ENCODE data around the gene HOXC5. TPM values are rescaled to one million over a fixed set of nuclear protein-coding genes. Genes with fewer than 3 reads are reported as not detected.

The HOXC5 gene
- total RNA-seq, 1 experiment from 2014 or later = not detected

DNA sequence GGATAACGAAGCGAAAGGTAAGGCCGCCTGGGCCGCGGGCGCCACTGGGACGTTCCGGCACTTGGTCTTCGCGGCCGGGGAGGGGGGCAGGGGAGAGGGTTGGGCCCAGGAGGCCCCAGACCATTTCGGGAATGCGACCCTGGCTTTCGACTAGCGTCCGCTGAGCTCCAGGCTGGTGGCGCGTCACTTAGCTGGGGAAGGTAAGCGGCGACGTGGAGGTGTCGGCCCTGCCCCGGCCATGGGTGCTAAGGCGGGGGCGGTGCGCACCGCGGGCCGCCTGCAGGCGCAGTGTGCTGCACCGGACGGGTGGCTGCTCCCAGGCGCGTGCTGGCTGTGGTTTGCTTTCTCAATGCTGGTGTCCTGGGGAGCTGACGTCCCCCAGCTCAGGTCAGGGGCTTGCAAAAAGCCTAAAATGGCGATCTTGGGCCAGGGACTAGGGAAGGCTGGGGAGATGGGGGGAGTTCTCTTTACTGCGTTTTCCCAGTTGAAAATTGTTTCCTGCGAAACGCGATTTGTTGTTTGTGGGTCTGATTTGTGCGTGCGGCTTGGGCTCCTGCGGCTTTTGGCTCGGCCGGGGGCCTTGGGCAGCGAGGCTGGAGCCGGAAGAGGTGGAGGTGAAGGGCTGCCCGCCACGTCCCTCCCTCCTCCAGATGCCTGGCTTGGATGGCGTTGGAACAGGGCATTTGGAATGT is 46.7 kb upstream of the HOXC5 start:
- DNase-seq = peak; percentile 65
- H4K8ac ChIP-seq (replicated peaks; ENCODE audit: insufficient read length, low read depth, low read length) = no peak overlapping the region
- no peak overlapping the region for H3K9ac ChIP-seq (ENCODE audit: extremely low read depth, insufficient read length, low read length)
- no CpG with 5 or more reads among the region's 50 CpGs for WGBS (ENCODE audit: extremely low coverage, insufficient read length, low lambda C conversion rate)
- H2BK12ac ChIP-seq (ENCODE audit: insufficient read length, low read depth, low read length) = no peak overlapping the region
- H3K56ac ChIP-seq (ENCODE audit: insufficient read length, low read depth, low read length) = no peak overlapping the region
- no peaks in the 10 kb centered on the region for H3K79me2 ChIP-seq (ENCODE audit: insufficient read depth, low read length)
- no peak overlapping the region for H3K18ac ChIP-seq (ENCODE audit: insufficient read length, low read depth, low read length)
- H2AK5ac ChIP-seq (ENCODE audit: insufficient read length, low read length) = no peak overlapping the region
- no peaks in the 10 kb centered on the region; a peak in 2 of 7 replicates for H3K36me3 Mint-ChIP-seq (ENCODE audit: insufficient read depth in 1 of 3, low read depth in 3 of 3)
- H2AFZ ChIP-seq (ENCODE audit: low read length) = no peak overlapping the region
- H3K4me3 Mint-ChIP-seq = peak overlapping the region in 1 of 2 experiments; percentile 60; a peak in 2 of 5 replicates
- H3K4me1 ChIP-seq (ENCODE audit: insufficient read depth, low read length) = no peaks in the 10 kb centered on the region
- H3T11ph ChIP-seq (ENCODE audit: low read length) = no peak overlapping the region
- H2BK120ac ChIP-seq (ENCODE audit: low read depth, low read length, poor library complexity, severe bottlenecking) = no peak overlapping the region
- H3K27ac Mint-ChIP-seq = no peak overlapping the region
- H3K9me3 Mint-ChIP-seq = peaks cover 3 to 11% of the 10 kb centered on the region in 2 experiments; a peak in 4 of 5 replicates
- H3K23me2 ChIP-seq (ENCODE audit: insufficient read length, low read depth, low read length, poor library complexity, severe bottlenecking) = no peaks in the 10 kb centered on the region
- H3K27ac ChIP-seq (ENCODE audit: insufficient read length, low read depth, low read length) = no peak overlapping the region
- no peak overlapping the region for H3K23ac ChIP-seq (ENCODE audit: insufficient read length, low read depth, low read length)
- H4K5ac ChIP-seq (ENCODE audit: insufficient read length, low read depth, low read length) = no peak overlapping the region
- H3K4ac ChIP-seq (ENCODE audit: low read depth, low read length) = no peak overlapping the region
- no peak overlapping the region for H4K91ac ChIP-seq (ENCODE audit: insufficient read length, low read depth, low read length)
- peaks cover 96% of the 10 kb centered on the region for H3K27me3 ChIP-seq (ENCODE audit: insufficient read depth, low read length)
- no peaks in the 10 kb centered on the region for H4K20me1 ChIP-seq (ENCODE audit: control insufficient read depth, insufficient read depth, insufficient read length)
- no peaks in the 10 kb centered on the region for H3K9me3 ChIP-seq (ENCODE audit: control insufficient read depth, low read depth, low read length)
- H3K79me1 ChIP-seq (ENCODE audit: insufficient read depth, low read depth, low read length, poor library complexity, severe bottlenecking) = no peaks in the 10 kb centered on the region
- TF ChIP-seq, protein P1, sequence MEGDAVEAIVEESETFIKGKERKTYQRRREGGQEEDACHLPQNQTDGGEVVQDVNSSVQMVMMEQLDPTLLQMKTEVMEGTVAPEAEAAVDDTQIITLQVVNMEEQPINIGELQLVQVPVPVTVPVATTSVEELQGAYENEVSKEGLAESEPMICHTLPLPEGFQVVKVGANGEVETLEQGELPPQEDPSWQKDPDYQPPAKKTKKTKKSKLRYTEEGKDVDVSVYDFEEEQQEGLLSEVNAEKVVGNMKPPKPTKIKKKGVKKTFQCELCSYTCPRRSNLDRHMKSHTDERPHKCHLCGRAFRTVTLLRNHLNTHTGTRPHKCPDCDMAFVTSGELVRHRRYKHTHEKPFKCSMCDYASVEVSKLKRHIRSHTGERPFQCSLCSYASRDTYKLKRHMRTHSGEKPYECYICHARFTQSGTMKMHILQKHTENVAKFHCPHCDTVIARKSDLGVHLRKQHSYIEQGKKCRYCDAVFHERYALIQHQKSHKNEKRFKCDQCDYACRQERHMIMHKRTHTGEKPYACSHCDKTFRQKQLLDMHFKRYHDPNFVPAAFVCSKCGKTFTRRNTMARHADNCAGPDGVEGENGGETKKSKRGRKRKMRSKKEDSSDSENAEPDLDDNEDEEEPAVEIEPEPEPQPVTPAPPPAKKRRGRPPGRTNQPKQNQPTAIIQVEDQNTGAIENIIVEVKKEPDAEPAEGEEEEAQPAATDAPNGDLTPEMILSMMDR (conservative IDR thresholded peaks at IDR 0.05) = no peak
- peak overlapping the region; percentile 10 for H3K4me2 ChIP-seq (ENCODE audit: insufficient read depth, insufficient read length, low read length)
- no peak overlapping the region; the same call in 1 of the 2 replicates for H3K14ac ChIP-seq (ENCODE audit: insufficient read depth, low read length)
- peaks cover 3 to 11% of the 10 kb centered on the region in 2 experiments; a peak in 2 of 4 replicates for H3K4me1 Mint-ChIP-seq
- H2BK15ac ChIP-seq (ENCODE audit: low read depth, low read length) = no peak overlapping the region
- H2BK20ac ChIP-seq (ENCODE audit: low read depth, low read length, poor library complexity, severe bottlenecking) = no peak overlapping the region
- H2BK5ac ChIP-seq (ENCODE audit: insufficient read length, low read length) = no peak overlapping the region
- peaks cover 100% of the 10 kb centered on the region for H3K27me3 Mint-ChIP-seq (ENCODE audit: low read depth)
